HG03064 (cell line): ENCODE data around the gene BCCIP.

ENCODE experiments used
- ATAC-seq: cut with Tn5 transposase; IDR thresholded peaks from one replicate; pipeline ENCODE4 v1.9.1; 2021; ENCODE audit warnings: low read depth; ENCODE audit not compliant: unreplicated experiment

BCCIP gene

DNA sequence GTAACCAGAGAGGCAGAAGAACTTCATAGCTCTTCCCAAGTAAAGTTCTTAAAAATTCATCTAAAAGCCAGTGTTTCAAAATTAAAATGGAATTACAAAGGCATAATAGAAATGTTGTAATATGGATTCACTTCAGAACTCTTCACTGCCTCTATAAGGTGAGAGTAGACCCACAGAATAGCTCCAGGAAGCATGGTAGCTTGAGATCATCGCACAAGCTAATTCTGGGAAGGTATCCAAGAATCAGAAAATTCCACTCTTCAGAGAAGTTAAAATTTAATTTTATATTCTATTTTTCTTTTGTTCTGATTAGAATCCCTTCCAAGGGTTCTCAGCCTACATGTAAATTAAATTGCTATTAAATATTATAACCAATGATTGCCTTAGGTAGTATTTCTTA is 59.2 kb downstream of the BCCIP start:
- no peak for ATAC-seq

DNA sequence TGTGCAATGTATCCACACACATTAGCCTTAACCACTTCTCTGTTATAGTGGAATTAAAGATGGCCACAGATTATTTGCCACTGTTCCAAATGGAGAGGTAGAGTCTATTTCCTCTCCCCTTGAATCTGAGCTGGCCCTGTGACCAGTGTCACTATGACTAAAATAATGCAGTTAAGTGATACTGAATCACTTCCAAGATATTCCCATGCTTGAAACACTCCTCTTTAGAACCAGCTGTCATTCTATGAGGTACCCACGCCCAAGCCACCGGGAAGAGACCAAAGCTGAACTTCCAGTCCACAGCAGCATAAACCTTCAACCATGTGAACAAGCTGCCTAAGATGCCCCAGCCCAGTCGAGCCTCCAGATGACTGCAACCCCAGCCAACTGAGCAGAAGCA is 59.9 kb downstream of the BCCIP start:
- no peak for ATAC-seq
